ENCODE data around the gene EIF2B4.
"Not testable (repeated sequence)": the region's sequence is repeated elsewhere in the genome, so short reads cannot be mapped to it uniquely, and the experiment has no call there.

Gene EIF2B4

GRCh38 chr2:27336173-27336572 lies 34.0 kb downstream of the EIF2B4 start:
- DNase-seq, result no peak
- Mint-ChIP-seq H3K9me3 (no peaks in the 10 kb centered on the region), H3K4me3 (no peak overlapping the region), H3K27me3 (no peaks in the 10 kb centered on the region), H3K36me3 (peaks cover 35 to 53% of the 10 kb centered on the region in 2 donors), H3K27ac (peak overlapping the region; percentile 25), H3K4me1 (peaks cover 0 to 2% of the 10 kb centered on the region in 2 donors)
- ATAC-seq (replicated peaks), result no peak

GRCh38 chr2:27335311-27335710 lies 34.8 kb downstream of the EIF2B4 start:
- Mint-ChIP-seq H3K9me3 (no peaks in the 10 kb centered on the region), H3K4me3 (no peak overlapping the region), H3K27me3 (no peaks in the 10 kb centered on the region), H3K27ac (no peak overlapping the region), H3K36me3 (peaks cover 35 to 52% of the 10 kb centered on the region in 2 donors), H3K4me1 (peaks cover 0 to 2% of the 10 kb centered on the region in 2 donors)
- DNase-seq, result no peak
- no peak for ATAC-seq (replicated peaks)

- H3K27me3 Mint-ChIP-seq, result no peaks in the 10 kb centered on the region
- DNase-seq, result no peak
- no peak overlapping the region for H3K27ac Mint-ChIP-seq
- peaks cover 36 to 47% of the 10 kb centered on the region in 2 donors for H3K36me3 Mint-ChIP-seq
- H3K9me3 Mint-ChIP-seq, result no peaks in the 10 kb centered on the region
- H3K4me1 Mint-ChIP-seq, result peaks cover 11 to 35% of the 10 kb centered on the region in 2 donors
- ATAC-seq (replicated peaks), result no peak
- H3K4me3 Mint-ChIP-seq, result no peak overlapping the region
These were observed 45.4 kb downstream of the EIF2B4 start for GRCh38 chr2:27324720-27325119.

GRCh38 chr2:27323596-27324285 lies 46.4 kb downstream of the EIF2B4 start:
- Mint-ChIP-seq H3K9me3 (no peaks in the 10 kb centered on the region), H3K27me3 (no peaks in the 10 kb centered on the region), H3K4me1 (peaks cover 11 to 35% of the 10 kb centered on the region in 2 donors), H3K4me3 (peak overlapping the region; percentile 88 to 92), H3K27ac (peak overlapping the region; percentile 96), H3K36me3 (peaks cover 33 to 40% of the 10 kb centered on the region in 2 donors)
- no peak for DNase-seq
- ATAC-seq (replicated peaks), result no peak

GRCh38 chr2:27322766-27323595 lies 47.2 kb downstream of the EIF2B4 start, which contains the start of gene MPV17:
MPV17 (minus strand) TSS chr2:27323097; CDS start chr2:27322517, 580 bp downstream.
- Mint-ChIP-seq H3K27me3 (no peaks in the 10 kb centered on the region), H3K27ac (peak within 1 kb of the TSS; percentile 96), H3K36me3 (peaks cover 31 to 33% of the 10 kb centered on the region in 2 donors), H3K9me3 (no peaks in the 10 kb centered on the region), H3K4me3 (peak within 1 kb of the TSS; percentile 88 to 92), H3K4me1 (peaks cover 11 to 35% of the 10 kb centered on the region in 2 donors)
- ATAC-seq (replicated peaks) (peak; percentile 96), DNase-seq (peak; percentile 84)

GRCh38 chr2:27322301-27322765 lies 47.8 kb downstream of the EIF2B4 start:
- peaks cover 11 to 35% of the 10 kb centered on the region in 2 donors for H3K4me1 Mint-ChIP-seq
- peak overlapping the region; percentile 88 to 92 for H3K4me3 Mint-ChIP-seq
- ATAC-seq (replicated peaks), result peak; percentile 63 to 66
- DNase-seq, result peak; percentile 16
- H3K27ac Mint-ChIP-seq, result peak overlapping the region; percentile 96
- H3K36me3 Mint-ChIP-seq, result peaks cover 27 to 32% of the 10 kb centered on the region in 2 donors
- H3K9me3 Mint-ChIP-seq, result no peaks in the 10 kb centered on the region
- no peaks in the 10 kb centered on the region for H3K27me3 Mint-ChIP-seq

- H3K9me3 Mint-ChIP-seq, result no peaks in the 10 kb centered on the region
- H3K27me3 Mint-ChIP-seq, result no peaks in the 10 kb centered on the region
- H3K36me3 Mint-ChIP-seq, result peaks cover 16 to 28% of the 10 kb centered on the region in 2 donors
- peak overlapping the region in 1 of 2 donors; percentile 1 for H3K4me3 Mint-ChIP-seq
- DNase-seq, result no peak
- H3K4me1 Mint-ChIP-seq, result peaks cover 9 to 25% of the 10 kb centered on the region in 2 donors
- ATAC-seq (replicated peaks), result no peak
- H3K27ac Mint-ChIP-seq, result no peak overlapping the region
These were observed 49.1 kb downstream of the EIF2B4 start for GRCh38 chr2:27320958-27321543.

GRCh38 chr2:27319839-27320238 lies 50.3 kb downstream of the EIF2B4 start:
- not testable (repeated sequence) for H3K27ac Mint-ChIP-seq; ATAC-seq (replicated peaks); DNase-seq; H3K4me3 Mint-ChIP-seq; H3K27me3 Mint-ChIP-seq; H3K9me3 Mint-ChIP-seq
- peaks cover 9 to 25% of the 10 kb centered on the region in 2 donors for H3K4me1 Mint-ChIP-seq
- peaks cover 11 to 23% of the 10 kb centered on the region in 2 donors for H3K36me3 Mint-ChIP-seq

GRCh38 chr2:27316655-27317412 lies 53.3 kb downstream of the EIF2B4 start:
- Mint-ChIP-seq H3K9me3 (no peaks in the 10 kb centered on the region), H3K4me1 (peaks cover 5 to 11% of the 10 kb centered on the region in 2 donors), H3K4me3 (no peak overlapping the region), H3K27ac (no peak overlapping the region), H3K36me3 (peaks cover 20 to 30% of the 10 kb centered on the region in 2 donors), H3K27me3 (no peaks in the 10 kb centered on the region)
- ATAC-seq (replicated peaks), result no peak
- DNase-seq, result no peak

- H3K27ac Mint-ChIP-seq, result no peak overlapping the region
- no peak overlapping the region for H3K4me3 Mint-ChIP-seq
- peaks cover 27 to 39% of the 10 kb centered on the region in 2 donors for H3K36me3 Mint-ChIP-seq
- DNase-seq, result no peak
- H3K4me1 Mint-ChIP-seq, result no peaks in the 10 kb centered on the region
- no peak for ATAC-seq (replicated peaks)
- H3K9me3 Mint-ChIP-seq, result no peaks in the 10 kb centered on the region
- no peaks in the 10 kb centered on the region for H3K27me3 Mint-ChIP-seq
These were observed 55.0 kb downstream of the EIF2B4 start for GRCh38 chr2:27315122-27315521.

- peak overlapping the region; percentile 77 for H3K27ac Mint-ChIP-seq
- no peaks in the 10 kb centered on the region for H3K4me1 Mint-ChIP-seq
- no peak overlapping the region for H3K4me3 Mint-ChIP-seq
- no peaks in the 10 kb centered on the region for H3K9me3 Mint-ChIP-seq
- peaks cover 29 to 42% of the 10 kb centered on the region in 2 donors for H3K36me3 Mint-ChIP-seq
- no peak for ATAC-seq (replicated peaks)
- DNase-seq, result no peak
- H3K27me3 Mint-ChIP-seq, result no peaks in the 10 kb centered on the region
These were observed 55.4 kb downstream of the EIF2B4 start for GRCh38 chr2:27314709-27315108.
